GM18870 (cell line): ENCODE results near the gene NINL.
"Not testable (repeated sequence)": the region's sequence is repeated elsewhere in the genome, so short reads cannot be mapped to it uniquely, and the experiment has no call there.

Experiments used
- ATAC-seq: cut with Tn5 transposase; IDR thresholded peaks from one replicate; pipeline ENCODE4 v1.9.1; 2021; ENCODE audit warnings: moderate library complexity; ENCODE audit not compliant: unreplicated experiment

Gene NINL

DNA sequence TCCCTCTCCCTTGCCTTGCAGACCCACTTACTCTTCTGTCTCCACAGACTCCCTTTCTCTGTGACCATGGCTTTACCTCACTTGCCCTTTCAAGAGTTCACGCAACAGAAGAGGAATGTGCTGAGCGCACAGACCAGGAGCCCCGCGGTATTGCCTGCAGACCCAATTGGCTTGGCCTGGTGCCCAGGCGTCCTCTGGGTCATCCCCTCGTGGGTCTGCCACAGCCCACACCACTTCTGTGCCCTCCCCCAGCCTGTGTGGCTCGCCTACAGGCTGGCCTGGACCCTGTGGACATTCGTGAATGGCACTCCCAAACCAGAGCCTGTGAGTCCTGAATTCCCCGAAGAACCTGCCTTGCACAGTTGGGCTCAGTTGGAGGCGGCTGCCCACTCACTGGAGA lies 15.3 kb upstream of the NINL start:
- ATAC-seq, result no peak

DNA sequence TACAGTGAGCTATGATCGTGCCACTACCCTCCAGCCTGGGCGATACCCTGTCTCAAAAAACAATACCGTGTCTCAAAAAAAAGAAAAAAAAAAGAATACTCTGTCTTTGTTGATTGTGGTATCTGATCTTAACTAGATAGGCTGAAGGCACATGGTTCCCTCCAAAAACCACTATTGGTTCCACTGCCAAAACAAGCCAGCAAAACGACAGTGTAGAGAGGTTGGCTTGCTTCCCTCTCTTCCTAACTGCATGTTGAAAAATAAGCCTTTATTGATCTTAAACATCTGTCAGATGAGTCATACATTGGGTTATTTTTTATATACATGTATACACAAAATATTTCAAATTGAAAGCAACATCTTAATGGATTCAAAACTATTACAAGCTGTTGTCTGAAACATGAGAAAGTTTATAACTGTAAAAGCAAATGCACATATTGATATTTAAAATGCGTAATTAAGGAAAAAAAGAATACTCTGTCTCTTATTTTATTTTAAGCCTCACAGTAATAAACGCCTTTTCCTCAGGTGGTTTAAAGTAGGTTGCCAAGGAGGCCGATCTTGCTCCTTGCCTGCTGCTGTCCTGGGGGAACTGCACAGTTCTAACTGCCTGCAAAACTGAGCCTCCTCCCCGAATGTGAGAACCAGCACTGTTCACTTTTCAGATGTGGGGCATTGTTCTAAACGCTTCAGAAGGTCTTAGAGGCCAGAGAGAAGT lies 7.0 kb upstream of the NINL start:
- ATAC-seq, result no peak

DNA sequence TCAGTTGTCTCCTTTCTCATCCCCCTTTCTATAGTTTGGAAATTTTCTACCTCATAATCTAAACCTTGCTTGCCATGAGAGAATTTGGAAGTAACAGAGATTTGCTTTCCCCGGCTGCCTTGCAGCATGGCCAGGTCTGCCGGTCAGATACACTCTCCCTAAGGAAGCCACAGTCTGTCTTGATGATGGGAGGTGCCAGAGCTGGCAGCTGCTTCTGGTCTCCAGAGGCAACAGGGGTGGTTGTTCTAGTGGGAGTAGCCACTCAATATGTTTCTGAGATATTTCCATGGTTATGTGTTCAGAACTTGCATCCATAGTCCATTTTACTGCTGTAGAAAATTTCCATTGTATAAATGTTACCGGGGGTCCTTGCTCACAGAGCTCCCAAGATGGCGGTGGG lies 5.4 kb upstream of the NINL start:
- not testable (repeated sequence) for ATAC-seq

DNA sequence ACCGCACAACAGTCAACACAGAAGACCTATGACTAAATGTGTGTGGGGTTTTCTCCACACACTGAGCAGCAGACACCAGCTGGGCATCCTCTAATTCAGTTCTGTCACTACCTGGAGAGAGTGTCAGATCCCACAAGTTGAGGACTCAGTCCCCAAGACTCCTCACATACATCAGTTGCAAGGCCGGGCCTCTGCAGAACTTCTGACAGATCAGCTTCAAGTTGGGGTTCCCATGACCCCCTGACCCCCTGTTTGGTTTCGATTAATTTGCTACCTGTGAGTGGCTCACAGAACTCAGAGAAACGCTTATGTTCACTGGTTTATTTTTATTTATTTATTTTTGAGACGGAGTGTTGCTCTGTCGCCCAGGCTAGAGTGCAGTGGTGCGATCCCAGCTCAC lies 3.2 kb upstream of the NINL start:
- no peak for ATAC-seq

DNA sequence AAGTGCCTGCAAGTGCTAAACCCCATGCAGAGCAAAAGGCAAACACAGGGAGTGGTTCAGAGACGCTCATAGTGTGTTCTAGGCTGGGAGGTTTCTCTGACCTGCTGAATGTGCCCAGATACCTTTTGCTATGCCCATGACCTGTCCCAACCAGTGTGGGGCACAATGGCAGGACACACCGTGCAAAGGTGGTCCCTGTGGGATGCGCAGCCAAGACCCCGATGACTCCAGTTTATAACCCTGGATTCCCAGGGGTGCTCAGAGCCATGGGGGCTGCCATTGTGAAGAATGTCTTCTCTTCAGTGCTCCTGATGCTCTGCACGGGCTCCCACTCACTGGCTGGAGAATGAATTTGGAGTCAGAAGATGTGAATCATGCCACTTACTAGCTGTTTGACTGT lies 2.2 kb upstream of the NINL start:
- ATAC-seq, result no peak

DNA sequence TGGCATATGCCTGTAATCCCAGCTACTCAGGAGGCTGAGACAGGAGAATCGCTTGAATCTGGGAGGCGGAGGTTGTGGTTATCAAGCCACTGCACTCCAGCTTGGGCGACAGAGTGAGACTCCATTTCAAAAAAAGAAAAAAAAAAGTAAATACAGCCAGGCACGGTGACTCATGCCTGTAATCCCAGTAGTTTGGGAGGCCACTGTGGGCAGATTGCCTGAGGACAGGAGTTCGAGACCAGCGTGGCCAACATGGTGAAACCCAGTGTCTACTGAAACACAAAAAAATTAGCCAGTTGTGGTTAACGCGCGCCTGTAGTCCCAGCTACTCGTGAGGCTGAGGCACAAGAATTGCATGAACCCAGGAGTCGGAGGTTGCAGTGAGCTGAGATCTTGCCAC lies 1.5 kb upstream of the NINL start:
- no peak for ATAC-seq

DNA sequence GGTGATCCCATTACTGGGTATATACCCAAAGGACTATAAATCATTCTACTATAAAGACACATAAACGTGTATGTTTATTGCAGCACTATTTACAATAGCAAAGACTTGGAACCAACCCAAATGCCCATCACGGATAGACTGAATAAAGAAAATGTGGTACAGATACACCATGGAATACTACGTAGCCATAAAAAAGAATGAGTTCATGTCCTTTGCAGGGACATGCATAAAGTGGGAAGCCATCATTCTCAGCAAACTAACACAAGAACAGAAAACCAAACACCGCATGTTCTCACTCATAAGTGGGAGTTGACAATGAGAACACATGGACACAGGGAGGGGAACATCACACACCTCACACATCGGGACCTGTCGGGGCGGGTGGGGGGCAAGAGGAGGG lies 1.7 kb downstream of the NINL start:
- not testable (repeated sequence) for ATAC-seq

DNA sequence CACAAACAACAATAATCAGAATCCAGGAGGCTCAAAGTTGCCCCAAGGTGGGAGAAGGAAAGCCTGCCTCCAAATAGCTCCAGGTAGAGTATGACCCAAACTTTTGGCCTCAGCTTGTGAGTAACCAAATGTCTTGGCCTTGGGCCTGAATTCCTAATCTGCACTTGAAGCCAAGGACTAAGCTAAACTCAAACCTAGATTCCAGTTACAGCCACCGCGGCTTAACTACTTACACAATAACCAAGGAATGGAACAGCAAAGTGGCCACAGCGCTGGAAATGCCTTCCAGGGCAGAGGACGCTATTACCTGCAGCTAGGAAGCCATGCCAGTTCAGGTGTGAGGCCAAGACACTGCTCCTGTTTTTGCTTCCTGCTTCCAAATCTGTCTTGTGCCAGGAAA lies 4.6 kb downstream of the NINL start:
- no peak for ATAC-seq

DNA sequence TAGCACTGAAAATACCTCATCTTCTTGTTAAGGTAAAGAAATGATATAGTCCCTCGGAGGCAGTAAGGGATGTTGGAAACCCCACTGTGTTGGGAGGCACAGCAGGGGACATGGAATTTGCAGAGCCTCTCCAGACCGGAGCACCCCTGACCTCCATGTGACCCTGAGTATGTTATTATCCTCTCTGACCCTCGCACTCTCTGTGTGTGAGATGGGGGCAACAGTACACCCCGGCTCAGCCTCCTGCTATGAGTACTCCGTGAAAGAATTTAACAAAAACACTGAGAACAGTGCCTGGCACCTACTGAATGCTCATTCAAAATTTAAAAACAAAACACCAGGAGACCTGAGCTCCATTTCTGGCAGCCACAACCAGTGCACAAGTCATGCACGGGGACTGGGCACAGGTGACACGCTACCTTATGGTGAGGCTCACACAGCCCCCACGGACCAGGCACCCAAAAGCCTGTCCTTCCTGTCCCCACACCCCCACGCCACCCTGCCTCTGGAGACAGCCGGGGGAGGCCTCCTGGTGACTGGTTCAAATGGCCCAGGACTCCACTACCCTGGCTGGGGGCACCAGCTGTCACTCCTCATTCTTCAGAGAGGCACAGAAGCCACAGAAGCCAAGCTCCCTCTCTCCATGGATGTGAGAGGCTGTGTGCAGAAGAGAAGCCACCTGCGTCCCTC lies 6.1 kb downstream of the NINL start:
- ATAC-seq, result no peak

DNA sequence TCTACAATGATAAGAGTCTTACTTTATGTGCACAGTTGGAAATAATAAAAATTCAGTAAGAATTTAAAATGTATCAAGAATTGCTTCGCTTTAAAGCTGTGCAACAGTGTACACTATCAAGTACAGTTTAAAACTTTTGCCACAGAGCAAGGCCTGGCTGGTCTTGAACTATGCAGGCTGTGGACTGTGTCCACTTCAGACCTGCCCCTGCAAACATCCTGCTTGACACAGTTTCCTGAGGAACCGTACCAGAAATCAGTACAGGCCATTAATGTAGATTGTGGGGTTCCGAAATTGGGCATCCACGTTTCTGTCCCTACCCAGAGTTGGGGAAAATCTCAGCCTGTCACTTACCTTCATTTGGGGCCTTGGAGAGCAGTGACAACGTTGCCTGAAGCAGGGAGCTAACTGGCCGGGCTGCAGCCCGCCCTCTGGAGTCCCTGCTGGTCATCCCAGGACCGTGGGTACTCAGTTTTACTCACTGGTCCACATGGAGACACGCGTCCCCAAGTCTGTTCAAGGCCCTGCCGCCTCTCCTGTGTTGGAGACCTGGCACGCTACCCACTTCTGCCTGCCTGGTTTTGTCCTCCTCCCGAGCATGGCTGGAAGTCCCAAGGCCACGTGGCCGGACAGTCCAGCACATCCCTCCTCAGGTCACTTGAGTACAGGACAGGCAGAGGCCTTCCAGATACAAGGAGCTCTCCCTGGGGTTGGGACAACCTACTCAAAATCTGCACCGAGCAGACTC lies 8.4 kb downstream of the NINL start:
- ATAC-seq, result no peak

DNA sequence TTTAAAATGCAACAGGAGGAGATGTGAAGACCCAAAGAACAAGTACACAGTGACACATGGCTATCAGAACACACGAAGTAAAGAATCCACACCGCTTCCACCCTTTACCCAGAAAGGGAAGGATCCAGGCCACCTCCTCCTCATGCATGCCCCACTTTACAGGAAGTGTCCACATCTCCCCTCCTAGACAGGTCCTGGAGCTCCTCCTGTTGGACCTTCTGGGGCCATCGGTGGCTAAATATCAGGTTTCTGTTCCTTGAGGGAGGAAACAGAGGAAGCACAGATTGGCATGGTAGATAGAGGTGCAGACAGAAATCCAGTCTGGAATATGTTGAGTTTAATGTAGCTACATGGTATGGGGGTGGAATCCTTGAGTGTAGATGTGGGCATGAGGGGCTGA lies 10.9 kb downstream of the NINL start:
- ATAC-seq, result no peak

DNA sequence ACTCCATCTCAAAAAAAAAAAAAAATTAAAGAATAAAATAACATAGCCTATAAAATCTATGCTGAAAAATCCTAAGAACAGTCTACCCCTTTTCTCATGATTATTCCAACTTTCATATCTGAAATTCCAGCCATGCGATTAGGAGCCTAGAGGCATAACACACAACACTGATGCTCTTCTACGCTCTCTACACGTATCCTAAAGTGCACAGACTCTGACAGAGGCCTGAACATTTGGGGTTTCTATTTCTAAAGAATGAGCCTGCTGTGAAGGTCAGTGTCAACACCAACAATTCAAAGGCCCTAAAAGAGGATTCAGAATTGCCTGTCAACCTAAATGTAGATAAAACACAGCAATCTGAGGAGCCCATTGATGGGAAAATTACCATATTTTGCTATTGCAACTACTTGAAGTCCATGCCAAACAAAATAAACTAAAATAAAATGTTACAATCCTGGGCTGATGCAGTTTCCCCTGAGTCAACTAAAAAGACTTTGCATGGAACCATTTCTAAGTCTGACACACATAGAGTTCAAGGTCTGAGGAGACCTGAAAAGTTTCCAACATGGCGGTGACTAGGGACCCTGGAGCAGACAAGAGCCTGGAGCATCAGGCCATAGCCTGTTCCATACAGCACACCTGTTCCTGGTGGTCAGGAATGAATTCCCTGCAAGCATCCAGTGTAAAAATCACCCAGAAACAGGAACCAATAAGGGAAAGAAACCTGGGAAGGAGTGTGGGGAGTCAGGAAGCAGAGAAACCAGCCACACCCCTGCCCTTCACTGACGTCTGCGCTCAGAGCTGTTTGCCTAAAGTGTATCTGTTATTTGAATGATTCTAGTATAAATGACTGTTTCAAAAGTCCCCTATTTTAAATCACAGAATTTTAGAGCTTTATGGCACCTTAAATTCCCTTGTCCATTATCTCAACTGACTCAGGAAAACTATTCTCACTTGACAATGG lies 11.8 kb downstream of the NINL start:
- ATAC-seq, result no peak

DNA sequence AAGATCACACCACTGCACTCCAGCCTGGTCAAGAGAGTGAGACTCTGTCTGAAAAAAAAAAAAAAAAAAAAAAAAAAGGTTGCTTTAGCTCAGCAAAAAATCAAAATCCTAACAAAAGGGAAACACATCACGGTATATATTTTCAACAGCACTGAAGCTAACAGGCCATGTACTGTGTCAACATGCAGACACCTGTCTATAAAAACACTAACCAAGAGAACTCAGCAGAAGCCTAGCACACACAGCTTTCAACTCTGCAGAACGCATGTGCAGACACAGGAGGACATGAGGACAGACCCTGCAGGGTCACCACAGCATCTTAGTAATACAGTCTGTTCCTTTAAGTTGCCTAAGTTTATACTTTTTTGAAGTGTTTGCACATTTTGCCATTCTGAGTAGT lies 13.5 kb downstream of the NINL start:
- ATAC-seq, result no peak

DNA sequence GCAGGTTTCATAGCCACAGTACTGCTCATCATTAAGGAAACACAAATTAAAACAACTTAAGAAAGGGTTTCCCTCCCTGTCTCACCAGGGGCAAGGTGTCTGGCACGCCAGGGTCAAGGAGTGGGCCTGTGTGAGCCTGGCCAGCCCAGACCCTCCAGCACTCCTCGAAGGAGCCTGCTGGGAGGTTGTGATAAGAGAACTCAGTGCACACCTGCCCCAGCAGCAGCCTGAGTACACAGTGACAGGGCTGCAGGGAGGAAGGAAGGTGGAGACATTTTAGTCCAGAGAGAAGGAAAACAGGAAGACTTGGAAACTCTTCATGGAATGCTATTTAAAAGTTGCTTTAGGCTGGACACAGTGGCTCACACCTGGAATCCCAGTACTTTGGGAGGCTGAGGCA lies 14.1 kb downstream of the NINL start:
- ATAC-seq, result no peak

DNA sequence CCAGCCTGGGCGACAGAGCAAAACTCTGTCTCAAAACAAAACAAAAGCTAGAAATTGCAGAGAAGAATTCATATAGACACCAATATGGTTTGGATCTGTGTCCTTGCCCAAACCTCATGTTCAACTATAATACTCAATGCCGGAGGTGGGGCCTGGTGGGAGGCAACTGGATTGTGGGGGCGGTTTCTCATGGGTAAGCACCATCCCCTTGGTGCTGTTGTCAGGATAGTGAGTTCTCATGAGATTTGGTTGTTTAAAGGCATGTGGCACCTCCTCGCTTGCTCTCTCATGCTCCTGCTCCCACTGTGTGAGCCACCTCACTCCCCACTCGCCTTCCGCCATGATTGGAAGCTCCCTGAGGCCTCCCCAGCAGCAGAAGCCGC lies 15.2 kb downstream of the NINL start:
- no peak for ATAC-seq

DNA sequence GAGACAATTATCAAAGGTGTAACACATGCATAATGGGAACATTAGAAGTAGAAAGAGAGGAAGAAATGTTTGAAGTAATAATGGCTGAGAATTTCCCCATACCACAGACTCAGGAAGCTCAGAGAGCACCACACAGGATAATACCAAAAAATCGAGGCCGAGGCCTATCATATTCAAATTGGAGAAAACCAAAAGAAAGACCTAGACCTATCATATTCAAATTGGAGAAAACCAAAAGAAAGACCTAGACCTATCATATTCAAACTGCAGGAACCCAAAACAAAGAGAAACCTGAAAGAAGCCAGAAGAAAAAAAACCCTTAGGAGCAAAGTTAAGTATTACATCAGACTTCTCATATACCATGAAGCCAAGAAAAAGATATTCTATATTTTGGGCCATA lies 18.0 kb downstream of the NINL start:
- ATAC-seq, result no peak

DNA sequence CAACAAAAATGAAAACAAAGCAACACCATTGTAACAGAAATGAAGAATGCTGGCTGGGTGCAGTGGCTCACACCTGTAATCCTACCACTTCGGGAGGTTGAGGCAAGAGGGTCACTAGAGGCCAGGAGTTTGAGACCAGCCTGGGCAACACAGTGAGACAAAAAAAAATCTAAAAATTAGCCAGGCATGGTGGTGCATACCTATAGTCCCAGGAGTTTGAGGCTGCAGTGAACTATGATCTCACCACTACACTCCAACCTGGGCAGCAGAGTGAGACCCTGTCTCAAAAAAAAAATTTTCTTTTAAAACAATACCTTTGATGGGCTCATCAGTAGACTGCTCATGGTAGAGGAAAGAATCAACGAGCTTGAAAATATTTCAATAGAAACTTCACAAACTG lies 18.5 kb downstream of the NINL start:
- no peak for ATAC-seq

DNA sequence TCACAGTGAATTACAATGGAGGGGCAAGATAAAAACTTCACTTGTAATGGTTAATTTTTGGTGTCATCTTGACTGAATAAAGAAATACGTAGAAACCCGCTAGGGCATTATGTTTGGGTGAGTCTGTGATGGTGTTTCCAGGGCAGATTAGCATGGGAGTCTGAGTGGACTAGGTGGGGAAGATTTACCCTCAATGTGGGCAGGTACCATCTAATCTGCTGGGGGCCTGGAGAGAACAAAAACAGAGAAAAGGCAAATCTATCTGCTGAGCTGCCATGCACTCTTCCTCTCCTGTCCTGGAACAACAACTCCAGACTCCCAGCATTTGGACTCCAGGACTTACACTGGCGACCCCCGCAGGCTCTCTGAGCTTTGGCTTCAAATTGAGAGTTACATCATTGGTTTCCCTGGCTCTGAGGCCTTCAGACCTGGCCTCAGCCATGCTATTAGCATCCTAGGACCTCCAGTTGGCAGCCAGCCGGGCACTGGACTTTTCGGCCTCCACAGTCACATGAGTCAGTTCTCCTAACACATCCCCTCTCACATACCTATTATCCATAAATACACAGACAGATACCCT lies 19.7 kb downstream of the NINL start:
- no peak for ATAC-seq

DNA sequence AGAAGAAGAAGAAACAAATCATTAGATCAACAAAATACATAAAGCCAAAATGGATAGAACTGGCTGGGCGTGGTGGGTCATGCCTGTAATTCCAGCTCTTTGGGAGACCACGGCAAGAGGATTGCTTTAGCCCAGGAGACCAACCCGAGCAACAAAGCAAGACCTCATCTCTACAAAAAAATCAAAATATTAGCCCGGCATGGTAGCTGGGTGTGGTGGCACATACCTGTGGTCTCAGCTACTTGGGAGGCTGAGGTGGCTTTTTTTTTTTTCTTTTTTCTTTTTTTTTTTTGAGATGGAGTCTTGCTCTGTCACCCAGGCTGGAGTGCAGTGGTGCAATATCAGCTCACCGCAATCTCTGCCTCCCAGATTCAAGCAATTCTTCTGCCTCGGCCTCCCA lies 21.5 kb downstream of the NINL start:
- ATAC-seq, result no peak

DNA sequence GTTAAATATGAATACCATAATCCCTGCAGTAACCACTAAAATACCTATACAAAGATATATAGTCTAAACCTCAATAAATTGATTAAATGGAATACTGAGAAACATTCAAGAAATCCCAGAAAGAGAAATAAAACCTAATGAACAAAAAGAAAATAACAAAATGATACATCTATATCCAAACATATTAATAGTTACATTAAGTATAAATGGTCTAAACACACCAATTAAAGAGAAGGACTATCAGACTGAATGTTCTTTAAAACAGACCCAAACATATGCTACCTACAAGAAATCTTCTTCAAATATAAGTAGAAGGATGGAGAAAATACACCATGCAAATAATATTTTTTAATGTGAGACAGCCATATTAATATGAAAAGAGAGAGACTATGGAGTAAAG lies 22.0 kb downstream of the NINL start:
- ATAC-seq, result no peak

DNA sequence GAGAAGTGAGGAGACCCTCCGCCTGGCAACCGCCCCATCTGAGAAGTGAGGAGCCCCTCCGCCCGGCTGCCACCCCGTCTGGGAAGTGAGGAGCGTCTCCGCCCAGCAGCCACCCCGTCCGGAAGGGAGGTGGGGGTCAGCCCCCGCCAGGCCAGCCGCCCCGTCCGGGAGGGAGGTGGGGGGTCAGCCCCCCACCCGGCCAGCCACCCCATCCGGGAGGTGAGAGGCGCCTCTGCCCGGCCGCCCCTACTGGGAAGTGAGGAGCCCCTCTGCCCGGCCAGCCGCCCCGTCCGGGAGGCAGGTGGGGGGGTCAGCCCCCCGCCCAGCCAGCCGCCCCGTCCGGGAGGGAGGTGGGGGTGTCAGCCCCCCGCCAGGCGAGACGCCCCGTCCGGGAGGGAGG lies 23.6 kb downstream of the NINL start:
- not testable (repeated sequence) for ATAC-seq
